RCC 7860 (cell line): ENCODE results near the gene ARHGAP24.
"Not testable (repeated sequence)": the region's sequence is repeated elsewhere in the genome, so short reads cannot be mapped to it uniquely, and the experiment has no call there.

Source experiments
- DNase-seq: peaks from one replicate; pipeline ENCODE4 v3.0.0-alpha.2; 2015; ENCODE audit warnings: low spot score
- FAIRE-seq: peaks from 2 replicates; lab custom pipeline; 2012; peaks lifted over from hg19 to GRCh38; lab: Jason Lieb, UNC

Gene ARHGAP24

GRCh38 chr4:85889314-85889713 is 414.4 kb downstream of the ARHGAP24 start:
- DNase-seq (no peak), FAIRE-seq (no peak)

GRCh38 chr4:85895755-85896154 is 420.8 kb downstream of the ARHGAP24 start:
- FAIRE-seq = no peak
- DNase-seq = no peak

- DNase-seq (no peak), FAIRE-seq (no peak)
Measured at GRCh38 chr4:85898231-85898630, 423.3 kb downstream of the ARHGAP24 start.

GRCh38 chr4:85901500-85901899 is 426.6 kb downstream of the ARHGAP24 start:
- no peak for DNase-seq
- no peak for FAIRE-seq

GRCh38 chr4:85902647-85903046 is 427.7 kb downstream of the ARHGAP24 start:
- not testable (repeated sequence) for DNase-seq, FAIRE-seq

- FAIRE-seq = no peak
- no peak for DNase-seq
Measured at GRCh38 chr4:85905761-85906160, 430.8 kb downstream of the ARHGAP24 start.

GRCh38 chr4:85907001-85907400 is 432.1 kb downstream of the ARHGAP24 start:
- DNase-seq (no peak), FAIRE-seq (no peak)

GRCh38 chr4:85909851-85910250 is 434.9 kb downstream of the ARHGAP24 start:
- FAIRE-seq = no peak
- no peak for DNase-seq

GRCh38 chr4:85910985-85911384 is 436.0 kb downstream of the ARHGAP24 start:
- FAIRE-seq (no peak), DNase-seq (no peak)

- FAIRE-seq = no peak
Measured at GRCh38 chr4:85913931-85914694, 439.2 kb downstream of the ARHGAP24 start.

GRCh38 chr4:85915570-85915969 is 440.6 kb downstream of the ARHGAP24 start:
- not testable (repeated sequence) for DNase-seq, FAIRE-seq

More at GRCh38 chr4:85913931-85914694, 439.2 kb downstream of the ARHGAP24 start:
- no peak for DNase-seq

GRCh38 chr4:85919200-85919887 is 444.4 kb downstream of the ARHGAP24 start:
- DNase-seq (no peak), FAIRE-seq (no peak)

GRCh38 chr4:85925071-85925470 is 450.1 kb downstream of the ARHGAP24 start:
- no peak for FAIRE-seq
- DNase-seq = no peak

- DNase-seq = peak; percentile 84
- peak; percentile 93 for FAIRE-seq
Measured at GRCh38 chr4:85928775-85929591, 454.0 kb downstream of the ARHGAP24 start.

GRCh38 chr4:85929961-85930665 is 455.2 kb downstream of the ARHGAP24 start:
- DNase-seq (peak; percentile 43), FAIRE-seq (peak; percentile 76)

- FAIRE-seq = no peak
Measured at GRCh38 chr4:85932500-85933290, 457.7 kb downstream of the ARHGAP24 start.

GRCh38 chr4:85933291-85933640 is 458.3 kb downstream of the ARHGAP24 start:
- FAIRE-seq = no peak
- DNase-seq = no peak

More at GRCh38 chr4:85932500-85933290, 457.7 kb downstream of the ARHGAP24 start:
- no peak for DNase-seq

- FAIRE-seq (no peak), DNase-seq (no peak)
Measured at GRCh38 chr4:85937507-85937906, 462.6 kb downstream of the ARHGAP24 start.

- DNase-seq (no peak), FAIRE-seq (no peak)
Measured at GRCh38 chr4:85938062-85938461, 463.1 kb downstream of the ARHGAP24 start.

GRCh38 chr4:85938902-85939301 is 464.0 kb downstream of the ARHGAP24 start:
- FAIRE-seq = no peak
- DNase-seq = no peak
